Fibroblast of the aortic adventitia (primary cell): ENCODE measurements around the gene DYNC1I1. TPM values are rescaled to one million over a fixed set of nuclear protein-coding genes. Genes with fewer than 3 reads are reported as not detected.

ENCODE experiments used
- DNase-seq: peaks from one replicate; pipeline ENCODE4 v3.0.0-alpha.2; 2010; ENCODE audit warnings: low read depth
- H3K4me3 ChIP-seq: 2 replicates; pipeline ENCODE4 v1.5.1; 2011; ENCODE audit warnings: low read depth, mild to moderate bottlenecking, control low read depth, low read length, moderate library complexity
- CTCF ChIP-seq: IDR thresholded peaks from 2 replicates; pipeline ENCODE4 v1.5.1; 2011; ENCODE audit warnings: mild to moderate bottlenecking, low read length, control low read depth, inconsistent platforms; ENCODE audit not compliant: insufficient read depth
- total RNA-seq: library from RNA; depleted of rRNA; stranded (reverse); fragments of >200 nt; gene quantifications from 2 replicates; pipeline ENCODE4 v1.2.3, GENCODE V29; 2012; ENCODE audit warnings: low replicate concordance

DYNC1I1 gene
- total RNA-seq, 1 donor, result 0.54 TPM

- H3K4me3 ChIP-seq, result no peak overlapping the region
- TF ChIP-seq CTCF, result no peak
- no peak for DNase-seq
Measured at GRCh38 chr7:96122746-96123145, 350.4 kb downstream of the DYNC1I1 start.

- H3K4me3 ChIP-seq, result no peak overlapping the region
- DNase-seq, result no peak
- no peak for TF ChIP-seq CTCF
Measured at GRCh38 chr7:96126382-96126781, 354.0 kb downstream of the DYNC1I1 start.

- no peak overlapping the region for H3K4me3 ChIP-seq
- DNase-seq, result no peak
- TF ChIP-seq CTCF, result no peak
Measured at GRCh38 chr7:96127746-96128145, 355.4 kb downstream of the DYNC1I1 start.

- no peak for DNase-seq
- H3K4me3 ChIP-seq, result no peak overlapping the region
- no peak for TF ChIP-seq CTCF
Measured at GRCh38 chr7:96131525-96131924, 359.2 kb downstream of the DYNC1I1 start.

GRCh38 chr7:96135241-96135640 lies 362.9 kb downstream of the DYNC1I1 start:
- DNase-seq, result no peak

GRCh38 chr7:96136600-96137239 lies 364.4 kb downstream of the DYNC1I1 start:
- no peak for DNase-seq
- H3K4me3 ChIP-seq, result no peak overlapping the region
- no peak for TF ChIP-seq CTCF

More at GRCh38 chr7:96135241-96135640, 362.9 kb downstream of the DYNC1I1 start:
- no peak for TF ChIP-seq CTCF
- no peak overlapping the region for H3K4me3 ChIP-seq

GRCh38 chr7:96143495-96144259 lies 371.3 kb downstream of the DYNC1I1 start:
- DNase-seq, result no peak
- no peak overlapping the region for H3K4me3 ChIP-seq
- no peak for TF ChIP-seq CTCF
